Osteoblast (primary cell): ENCODE data around the gene SHISA9. TPM values are rescaled to one million over a fixed set of nuclear protein-coding genes. Genes with fewer than 3 reads are reported as not detected.
A peak's percentile ranks its signal among the peaks of the same experiment; 100 is the strongest.
"Not testable (repeated sequence)": the region's sequence is repeated elsewhere in the genome, so short reads cannot be mapped to it uniquely, and the experiment has no call there.

Source experiments
- DNase-seq: peaks from one replicate; pipeline ENCODE4 v3.0.0; 2011; ENCODE audit warnings: low spot score, mixed read lengths; ENCODE audit not compliant: insufficient read length; ENCODE audit errors: missing footprints
- H2AFZ ChIP-seq: 2 replicates; pipeline ENCODE4 v1.6.0; 2011; ENCODE audit warnings: mild to moderate bottlenecking, low read length
- H3K27ac ChIP-seq: 2 replicates; pipeline ENCODE4 v1.5.1; 2011; ENCODE audit warnings: mild to moderate bottlenecking, low read depth, low read length, moderate library complexity
- H3K27me3 ChIP-seq: 2 replicates; pipeline ENCODE4 v1.6.0; 2012; ENCODE audit warnings: mild to moderate bottlenecking, control low read depth, inconsistent platforms, low read length, moderate library complexity; ENCODE audit not compliant: insufficient read depth
- H3K36me3 ChIP-seq: 2 replicates; pipeline ENCODE4 v1.5.1; 2011; ENCODE audit warnings: mild to moderate bottlenecking, low read length, control low read depth, moderate library complexity; ENCODE audit not compliant: insufficient read depth
- H3K4me1 ChIP-seq: 2 replicates; pipeline ENCODE4 v1.5.1; 2011; ENCODE audit warnings: mild to moderate bottlenecking, low read length, control low read depth, moderate library complexity; ENCODE audit not compliant: insufficient read depth
- H3K4me2 ChIP-seq: 2 replicates; pipeline ENCODE4 v1.6.0; 2011; ENCODE audit warnings: mild to moderate bottlenecking, low read length; ENCODE audit not compliant: insufficient read depth
- H3K4me3 ChIP-seq: fragments of 200-600 bp; sonication (generic); 3 replicates; pipeline ENCODE4 v1.5.1; 2012; ENCODE audit warnings: mild to moderate bottlenecking, low read length, inconsistent platforms; ENCODE audit not compliant: insufficient read depth
- H3K79me2 ChIP-seq: 2 replicates; pipeline ENCODE4 v1.6.0; 2012; ENCODE audit warnings: mild to moderate bottlenecking, low read length, control low read depth, inconsistent platforms; ENCODE audit not compliant: insufficient read depth
- H3K9me3 ChIP-seq: 2 replicates; pipeline ENCODE4 v1.5.1; 2011; ENCODE audit warnings: low read depth, low read length, control low read depth
- H4K20me1 ChIP-seq: 2 replicates; pipeline ENCODE4 v1.6.0; 2012; ENCODE audit warnings: mild to moderate bottlenecking, low read length, control low read depth; ENCODE audit not compliant: insufficient read depth
- total RNA-seq: library from RNA; depleted of rRNA; stranded (reverse); fragments of >200 nt; gene quantifications from 2 replicates; pipeline ENCODE4 v1.2.3, GENCODE V29; 2012
- TF ChIP-seq, protein P1 (sequence below): IDR thresholded peaks from 2 replicates; pipeline ENCODE4 v1.5.1; 2011; ENCODE audit warnings: mild to moderate bottlenecking, low read depth, low read length, moderate library complexity; ENCODE audit errors: extremely low read depth

Gene SHISA9
- total RNA-seq: under 0.01 TPM in 2 replicates

- DNase-seq: peak; percentile 72
- H3K36me3 ChIP-seq: no peaks in the 10 kb centered on the region
- no peaks in the 10 kb centered on the region for H3K4me1 ChIP-seq
- H3K4me2 ChIP-seq: no peak within 1 kb of the TSS
- no peaks in the 10 kb centered on the region for H3K79me2 ChIP-seq
- no peak within 1 kb of the TSS for H2AFZ ChIP-seq
- H4K20me1 ChIP-seq: no peaks in the 10 kb centered on the region
- no peak within 1 kb of the TSS for H3K4me3 ChIP-seq
- no peak within 1 kb of the TSS for H3K27ac ChIP-seq
- peaks cover 48% of the 10 kb centered on the region for H3K27me3 ChIP-seq
- no peaks in the 10 kb centered on the region for H3K9me3 ChIP-seq
- TF ChIP-seq, protein P1, sequence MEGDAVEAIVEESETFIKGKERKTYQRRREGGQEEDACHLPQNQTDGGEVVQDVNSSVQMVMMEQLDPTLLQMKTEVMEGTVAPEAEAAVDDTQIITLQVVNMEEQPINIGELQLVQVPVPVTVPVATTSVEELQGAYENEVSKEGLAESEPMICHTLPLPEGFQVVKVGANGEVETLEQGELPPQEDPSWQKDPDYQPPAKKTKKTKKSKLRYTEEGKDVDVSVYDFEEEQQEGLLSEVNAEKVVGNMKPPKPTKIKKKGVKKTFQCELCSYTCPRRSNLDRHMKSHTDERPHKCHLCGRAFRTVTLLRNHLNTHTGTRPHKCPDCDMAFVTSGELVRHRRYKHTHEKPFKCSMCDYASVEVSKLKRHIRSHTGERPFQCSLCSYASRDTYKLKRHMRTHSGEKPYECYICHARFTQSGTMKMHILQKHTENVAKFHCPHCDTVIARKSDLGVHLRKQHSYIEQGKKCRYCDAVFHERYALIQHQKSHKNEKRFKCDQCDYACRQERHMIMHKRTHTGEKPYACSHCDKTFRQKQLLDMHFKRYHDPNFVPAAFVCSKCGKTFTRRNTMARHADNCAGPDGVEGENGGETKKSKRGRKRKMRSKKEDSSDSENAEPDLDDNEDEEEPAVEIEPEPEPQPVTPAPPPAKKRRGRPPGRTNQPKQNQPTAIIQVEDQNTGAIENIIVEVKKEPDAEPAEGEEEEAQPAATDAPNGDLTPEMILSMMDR: no peak
Observed at GRCh38 chr16:12901597-12902461, at the start of gene SHISA9. Gene SHISA9, plus strand, starts transcription at chr16:12901598.

- H3K79me2 ChIP-seq: no peaks in the 10 kb centered on the region
- no peaks in the 10 kb centered on the region for H3K9me3 ChIP-seq
- H3K4me1 ChIP-seq: no peaks in the 10 kb centered on the region
- TF ChIP-seq, protein P1: no peak
- H3K4me3 ChIP-seq: no peak overlapping the region
- no peaks in the 10 kb centered on the region for H3K27me3 ChIP-seq
- no peaks in the 10 kb centered on the region for H4K20me1 ChIP-seq
- H2AFZ ChIP-seq: no peak overlapping the region
- H3K27ac ChIP-seq: no peak overlapping the region
- H3K36me3 ChIP-seq: no peaks in the 10 kb centered on the region
- no peak for DNase-seq
- no peak overlapping the region for H3K4me2 ChIP-seq
Observed at GRCh38 chr16:12853972-12854371, 47.4 kb upstream of the SHISA9 start.

DNA sequence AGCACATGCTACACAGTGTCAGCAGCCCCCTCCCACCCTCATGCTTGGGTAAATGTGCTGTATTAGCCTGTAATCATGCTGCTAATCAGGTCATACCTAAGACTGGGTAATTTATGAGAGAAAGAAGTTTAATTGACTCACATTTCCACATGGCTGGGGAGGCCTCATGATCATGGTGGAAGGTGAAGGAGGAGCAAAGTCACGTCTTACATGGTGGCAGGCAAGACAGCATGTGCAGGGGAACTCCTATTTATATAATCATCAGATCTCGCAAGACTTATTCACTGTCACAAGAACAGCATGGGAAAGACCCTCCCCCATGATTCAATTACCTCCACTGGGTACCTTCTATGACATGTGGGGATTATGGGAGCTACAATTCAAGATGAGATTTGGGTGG lies 44.0 kb upstream of the SHISA9 start:
- H3K79me2 ChIP-seq, H2AFZ ChIP-seq, H3K9me3 ChIP-seq, DNase-seq, H3K4me2 ChIP-seq, H3K4me3 ChIP-seq, H3K27ac ChIP-seq, H3K36me3 ChIP-seq, H4K20me1 ChIP-seq, H3K4me1 ChIP-seq, H3K27me3 ChIP-seq: not testable (repeated sequence)

DNA sequence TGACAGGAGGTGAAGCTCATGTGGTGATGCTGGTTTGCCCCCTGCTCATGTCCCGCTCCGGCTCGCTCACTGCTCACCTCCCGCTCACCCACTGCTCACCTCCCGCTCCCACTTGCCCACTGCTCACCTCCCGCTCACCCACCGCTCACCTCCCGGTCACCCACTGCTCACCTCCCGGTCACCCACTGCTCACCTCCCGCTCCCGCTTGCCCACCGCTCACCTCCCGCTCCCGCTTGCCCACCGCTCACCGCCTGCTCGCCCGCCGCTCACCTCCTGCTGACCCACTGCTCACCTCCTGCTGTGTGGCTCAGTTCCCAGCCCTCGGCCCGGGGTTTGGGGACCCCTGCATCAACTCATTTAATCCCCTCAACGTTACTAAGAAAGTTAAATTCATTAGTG lies 39.1 kb upstream of the SHISA9 start:
- Histone ChIP-seq H3K27ac (no peak overlapping the region), H2AFZ (no peak overlapping the region), H3K9me3 (no peaks in the 10 kb centered on the region), H3K4me3 (no peak overlapping the region), H3K27me3 (no peaks in the 10 kb centered on the region), H3K4me1 (no peaks in the 10 kb centered on the region), H3K4me2 (no peak overlapping the region), H3K79me2 (no peaks in the 10 kb centered on the region), H4K20me1 (no peaks in the 10 kb centered on the region), H3K36me3 (no peaks in the 10 kb centered on the region)
- no peak for DNase-seq
- TF ChIP-seq, protein P1: no peak
